GM23338 (cell line): Measurements from ENCODE around the gene ARPC2. TPM values are rescaled to one million over a fixed set of nuclear protein-coding genes. Genes with fewer than 3 reads are reported as not detected.

Experiments
- ATAC-seq: fragments of 200-7000 bp; cut with Tn5 transposase; 3 replicates; pipeline ENCODE4 v1.9.1; 2020
- DNase-seq: peaks from one replicate; pipeline ENCODE4 v3.0.0-alpha.2; 2015; ENCODE audit warnings: low spot score
- H2AFZ ChIP-seq: fragments of 200-600 bp; sonication (generic); 2 replicates; pipeline ENCODE4 v1.8.0; 2016; ENCODE audit warnings: antibody characterized with exemption, mild to moderate bottlenecking, moderate library complexity
- H3F3A ChIP-seq: fragments of 200-600 bp; sonication (generic); replicated peaks from 2 replicates; pipeline ENCODE4 v1.8.0; 2017; ENCODE audit warnings: antibody characterized with exemption, mixed run types, low read depth
- H3K27ac ChIP-seq: fragments of 200-600 bp; sonication (generic); 2 replicates; pipeline ENCODE4 v1.6.1; 2016; ENCODE audit warnings: low read depth
- H3K27me3 ChIP-seq: fragments of 200-600 bp; sonication (generic); 2 replicates; pipeline ENCODE4 v1.8.0; 2016; ENCODE audit warnings: mild to moderate bottlenecking, mixed run types, moderate library complexity; ENCODE audit not compliant: insufficient read depth
- H3K36me3 ChIP-seq: fragments of 200-600 bp; sonication (generic); 2 replicates; pipeline ENCODE4 v1.8.0; 2016; ENCODE audit warnings: mild to moderate bottlenecking; ENCODE audit not compliant: insufficient read depth
- H3K4me1 ChIP-seq: fragments of 200-600 bp; sonication (generic); 2 replicates; pipeline ENCODE4 v1.8.0; 2016; ENCODE audit warnings: mild to moderate bottlenecking, moderate library complexity; ENCODE audit not compliant: insufficient read depth
- H3K4me2 ChIP-seq: fragments of 200-600 bp; sonication (generic); 2 replicates; pipeline ENCODE4 v1.7.1; 2017; ENCODE audit warnings: mixed run types
- H3K4me3 ChIP-seq: fragments of 200-600 bp; sonication (generic); 2 replicates; pipeline ENCODE4 v1.6.1; 2016; ENCODE audit warnings: mixed run types
- H3K79me2 ChIP-seq: fragments of 200-600 bp; sonication (generic); replicated peaks from 2 replicates; pipeline ENCODE4 v1.8.0; 2017; ENCODE audit warnings: mild to moderate bottlenecking; ENCODE audit not compliant: insufficient read depth
- H3K9me2 ChIP-seq: fragments of 200-600 bp; sonication (generic); 2 replicates; pipeline ENCODE4 v1.8.0; 2017; ENCODE audit not compliant: insufficient read depth
- H4K20me1 ChIP-seq: fragments of 200-600 bp; sonication (generic); replicated peaks from 2 replicates; pipeline ENCODE4 v1.8.0; 2017; ENCODE audit warnings: mild to moderate bottlenecking; ENCODE audit not compliant: insufficient read depth
- H3K27ac Mint-ChIP-seq: 2 replicates; pipeline ENCODE4 v1.8.0; 2020; ENCODE audit warnings: inconsistent platforms, mild to moderate bottlenecking, moderate library complexity, mixed read lengths
- H3K27me3 Mint-ChIP-seq: 3 replicates; pipeline ENCODE4 v1.8.0; 2022; ENCODE audit warnings: low read depth, mild to moderate bottlenecking, moderate library complexity, mixed read lengths, inconsistent platforms; ENCODE audit not compliant: insufficient read depth, poor library complexity
- H3K36me3 Mint-ChIP-seq: 3 replicates; pipeline ENCODE4 v1.8.0; 2021; ENCODE audit warnings: low read depth, mild to moderate bottlenecking, inconsistent platforms, moderate library complexity, mixed read lengths
- H3K4me1 Mint-ChIP-seq: 3 replicates; pipeline ENCODE4 v1.8.0; 2020; ENCODE audit warnings: mild to moderate bottlenecking, inconsistent platforms, mixed read lengths
- H3K4me3 Mint-ChIP-seq: 3 replicates; pipeline ENCODE4 v1.8.0; 2021; ENCODE audit warnings: moderate library complexity, mild to moderate bottlenecking, inconsistent platforms, mixed read lengths
- H3K9me3 Mint-ChIP-seq: 3 replicates; pipeline ENCODE4 v1.8.0; 2020; ENCODE audit warnings: moderate library complexity, mild to moderate bottlenecking, inconsistent platforms, mixed read lengths
- CREB1 ChIP-seq: fragments of 250-450 bp; sonication (Bioruptor Pico); IDR thresholded peaks from 2 replicates; pipeline ENCODE4 v1.5.0; 2020; ENCODE audit warnings: low read depth, mild to moderate bottlenecking, moderate library complexity
- EZH2 ChIP-seq: fragments of 200-600 bp; sonication (generic); IDR thresholded peaks from one replicate; pipeline ENCODE4 v1.8.0; 2017; ENCODE audit warnings: antibody characterized with exemption, mild to moderate bottlenecking, low read depth; ENCODE audit not compliant: unreplicated experiment
- EZH2phosphoT487 ChIP-seq: fragments of 200-600 bp; sonication (generic); IDR thresholded peaks from one replicate; pipeline ENCODE4 v1.8.1; 2018; ENCODE audit warnings: antibody characterized with exemption; ENCODE audit not compliant: unreplicated experiment
- JUNB ChIP-seq: IDR thresholded peaks from one replicate; pipeline ENCODE4 v1.6.1; 2016; ENCODE audit warnings: antibody characterized with exemption; ENCODE audit not compliant: unreplicated experiment
- REST ChIP-seq: IDR thresholded peaks from one replicate; pipeline ENCODE4 v1.6.1; 2018; ENCODE audit warnings: antibody characterized with exemption; ENCODE audit not compliant: unreplicated experiment
- STAT1 ChIP-seq: IDR thresholded peaks from one replicate; pipeline ENCODE4 v1.6.1; 2016; ENCODE audit warnings: antibody characterized with exemption; ENCODE audit not compliant: unreplicated experiment
- ZNF331 ChIP-seq: fragments of 250-450 bp; sonication (Bioruptor Pico); IDR thresholded peaks from 2 replicates; pipeline ENCODE4 v1.5.0; 2020; ENCODE audit warnings: low read depth, mild to moderate bottlenecking, moderate library complexity
- polyA plus RNA-seq: library from polyadenylated mRNA; unstranded; fragments of >200 nt; fragmentation: Nextera tagmentation; extraction: Ambion mirVana; gene quantifications from 2 replicates; pipeline ENCODE4 v1.2.1, GENCODE V29; 2016
- total RNA-seq: library from RNA; depleted of rRNA; stranded (reverse); fragments of >200 nt; shearing (Covaris generic); gene quantifications from 2 replicates; pipeline ENCODE4 v1.2.3, GENCODE V29; 2014
- TF ChIP-seq, protein P1 (sequence below): fragments of 250-450 bp; sonication (Bioruptor Pico); IDR thresholded peaks from 2 replicates; pipeline ENCODE4 v1.5.0; 2020; ENCODE audit warnings: mild to moderate bottlenecking, moderate library complexity
- TF ChIP-seq, protein P2 (sequence below): IDR thresholded peaks from 2 replicates; pipeline ENCODE4 v1.6.1; 2016; ENCODE audit warnings: antibody characterized with exemption

The ARPC2 gene
- total and polyA plus RNA-seq, 2 experiments from 2014 or later = 217 to 271 TPM

DNA sequence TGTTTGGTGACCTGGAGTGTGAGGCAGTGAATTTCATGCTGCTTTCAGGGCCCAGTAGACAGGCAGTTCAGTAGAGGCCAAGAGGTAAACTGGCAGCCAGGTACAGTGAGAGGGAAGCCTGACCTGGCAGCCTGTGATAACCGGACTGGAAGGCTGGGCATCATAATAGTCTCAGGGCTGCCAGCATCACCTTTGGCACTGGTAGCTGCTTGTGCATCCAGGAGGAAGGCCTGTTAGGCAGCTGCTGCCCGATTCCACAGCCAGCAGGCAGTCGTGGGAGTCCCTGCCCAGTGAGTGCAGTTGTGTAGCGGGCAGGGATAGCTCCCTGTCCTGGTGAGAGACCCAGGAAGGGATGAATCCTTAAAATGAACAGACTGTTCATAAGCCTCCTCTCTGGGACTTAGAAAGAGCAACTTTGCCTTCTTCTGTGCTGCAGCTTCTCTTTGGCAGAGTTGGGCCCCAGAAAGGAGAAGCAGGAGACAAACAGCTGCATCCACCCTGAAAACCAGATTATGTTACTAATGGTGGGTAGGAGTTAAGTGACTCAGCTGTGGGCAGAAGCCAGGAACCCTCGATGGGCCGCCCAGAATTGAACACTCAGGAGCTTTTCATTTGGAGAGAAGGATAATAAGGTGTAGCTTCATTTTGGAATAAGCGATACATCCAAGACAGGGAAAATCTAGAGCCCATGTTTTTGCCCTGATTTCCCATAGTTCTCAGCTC is 35.7 kb downstream of the ARPC2 start (continued):
- TF ChIP-seq REST = no peak

DNA sequence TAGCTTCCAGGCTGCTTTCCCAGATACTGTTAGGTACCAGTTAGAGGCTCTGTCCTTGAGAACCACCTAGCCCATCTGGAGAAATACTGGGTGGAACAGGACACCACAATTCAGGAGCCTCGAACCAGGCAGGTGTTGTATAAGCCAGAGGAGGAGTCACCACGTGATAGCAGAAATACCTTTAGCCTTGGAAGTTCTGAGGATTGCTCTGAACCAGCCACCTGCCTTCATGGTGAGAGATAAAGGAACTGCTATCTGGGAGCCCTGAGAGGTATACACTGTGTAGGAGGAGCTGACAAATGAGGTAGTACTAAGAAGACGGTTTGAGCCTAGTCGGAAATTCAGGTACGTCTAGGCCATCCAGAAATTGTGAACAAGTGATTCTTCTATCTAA is 36.2 kb downstream of the ARPC2 start:
- ATAC-seq (no peak), DNase-seq (no peak)
- H3F3A ChIP-seq = peaks cover 6% of the 10 kb centered on the region; the same call in 1 of the 2 replicates
- peaks cover 13% of the 10 kb centered on the region for H4K20me1 ChIP-seq
- H2AFZ ChIP-seq = no peak overlapping the region
- no peak overlapping the region for H3K4me3 ChIP-seq
- H3K9me2 ChIP-seq = no peaks in the 10 kb centered on the region
- Mint-ChIP-seq H3K36me3 (peaks cover 76% of the 10 kb centered on the region), H3K27me3 (peaks cover 11% of the 10 kb centered on the region), H3K4me3 (no peak overlapping the region), H3K9me3 (no peaks in the 10 kb centered on the region), H3K4me1 (peaks cover 5% of the 10 kb centered on the region; the same call in 2 of the 3 replicates), H3K27ac (no peak overlapping the region)
- peaks cover 69% of the 10 kb centered on the region for H3K36me3 ChIP-seq
- H3K79me2 ChIP-seq = peaks cover 2% of the 10 kb centered on the region; the same call in 1 of the 2 replicates
- no peaks in the 10 kb centered on the region for H3K27me3 ChIP-seq
- H3K4me2 ChIP-seq = no peak overlapping the region
- no peaks in the 10 kb centered on the region for H3K4me1 ChIP-seq
- no peak overlapping the region for H3K27ac ChIP-seq
- no peak for TF ChIP-seq EZH2
- TF ChIP-seq JUNB = no peak
- no peak for TF ChIP-seq REST
- no peak for TF ChIP-seq EZH2phosphoT487
- TF ChIP-seq ZNF331 = no peak
- TF ChIP-seq, protein P1, sequence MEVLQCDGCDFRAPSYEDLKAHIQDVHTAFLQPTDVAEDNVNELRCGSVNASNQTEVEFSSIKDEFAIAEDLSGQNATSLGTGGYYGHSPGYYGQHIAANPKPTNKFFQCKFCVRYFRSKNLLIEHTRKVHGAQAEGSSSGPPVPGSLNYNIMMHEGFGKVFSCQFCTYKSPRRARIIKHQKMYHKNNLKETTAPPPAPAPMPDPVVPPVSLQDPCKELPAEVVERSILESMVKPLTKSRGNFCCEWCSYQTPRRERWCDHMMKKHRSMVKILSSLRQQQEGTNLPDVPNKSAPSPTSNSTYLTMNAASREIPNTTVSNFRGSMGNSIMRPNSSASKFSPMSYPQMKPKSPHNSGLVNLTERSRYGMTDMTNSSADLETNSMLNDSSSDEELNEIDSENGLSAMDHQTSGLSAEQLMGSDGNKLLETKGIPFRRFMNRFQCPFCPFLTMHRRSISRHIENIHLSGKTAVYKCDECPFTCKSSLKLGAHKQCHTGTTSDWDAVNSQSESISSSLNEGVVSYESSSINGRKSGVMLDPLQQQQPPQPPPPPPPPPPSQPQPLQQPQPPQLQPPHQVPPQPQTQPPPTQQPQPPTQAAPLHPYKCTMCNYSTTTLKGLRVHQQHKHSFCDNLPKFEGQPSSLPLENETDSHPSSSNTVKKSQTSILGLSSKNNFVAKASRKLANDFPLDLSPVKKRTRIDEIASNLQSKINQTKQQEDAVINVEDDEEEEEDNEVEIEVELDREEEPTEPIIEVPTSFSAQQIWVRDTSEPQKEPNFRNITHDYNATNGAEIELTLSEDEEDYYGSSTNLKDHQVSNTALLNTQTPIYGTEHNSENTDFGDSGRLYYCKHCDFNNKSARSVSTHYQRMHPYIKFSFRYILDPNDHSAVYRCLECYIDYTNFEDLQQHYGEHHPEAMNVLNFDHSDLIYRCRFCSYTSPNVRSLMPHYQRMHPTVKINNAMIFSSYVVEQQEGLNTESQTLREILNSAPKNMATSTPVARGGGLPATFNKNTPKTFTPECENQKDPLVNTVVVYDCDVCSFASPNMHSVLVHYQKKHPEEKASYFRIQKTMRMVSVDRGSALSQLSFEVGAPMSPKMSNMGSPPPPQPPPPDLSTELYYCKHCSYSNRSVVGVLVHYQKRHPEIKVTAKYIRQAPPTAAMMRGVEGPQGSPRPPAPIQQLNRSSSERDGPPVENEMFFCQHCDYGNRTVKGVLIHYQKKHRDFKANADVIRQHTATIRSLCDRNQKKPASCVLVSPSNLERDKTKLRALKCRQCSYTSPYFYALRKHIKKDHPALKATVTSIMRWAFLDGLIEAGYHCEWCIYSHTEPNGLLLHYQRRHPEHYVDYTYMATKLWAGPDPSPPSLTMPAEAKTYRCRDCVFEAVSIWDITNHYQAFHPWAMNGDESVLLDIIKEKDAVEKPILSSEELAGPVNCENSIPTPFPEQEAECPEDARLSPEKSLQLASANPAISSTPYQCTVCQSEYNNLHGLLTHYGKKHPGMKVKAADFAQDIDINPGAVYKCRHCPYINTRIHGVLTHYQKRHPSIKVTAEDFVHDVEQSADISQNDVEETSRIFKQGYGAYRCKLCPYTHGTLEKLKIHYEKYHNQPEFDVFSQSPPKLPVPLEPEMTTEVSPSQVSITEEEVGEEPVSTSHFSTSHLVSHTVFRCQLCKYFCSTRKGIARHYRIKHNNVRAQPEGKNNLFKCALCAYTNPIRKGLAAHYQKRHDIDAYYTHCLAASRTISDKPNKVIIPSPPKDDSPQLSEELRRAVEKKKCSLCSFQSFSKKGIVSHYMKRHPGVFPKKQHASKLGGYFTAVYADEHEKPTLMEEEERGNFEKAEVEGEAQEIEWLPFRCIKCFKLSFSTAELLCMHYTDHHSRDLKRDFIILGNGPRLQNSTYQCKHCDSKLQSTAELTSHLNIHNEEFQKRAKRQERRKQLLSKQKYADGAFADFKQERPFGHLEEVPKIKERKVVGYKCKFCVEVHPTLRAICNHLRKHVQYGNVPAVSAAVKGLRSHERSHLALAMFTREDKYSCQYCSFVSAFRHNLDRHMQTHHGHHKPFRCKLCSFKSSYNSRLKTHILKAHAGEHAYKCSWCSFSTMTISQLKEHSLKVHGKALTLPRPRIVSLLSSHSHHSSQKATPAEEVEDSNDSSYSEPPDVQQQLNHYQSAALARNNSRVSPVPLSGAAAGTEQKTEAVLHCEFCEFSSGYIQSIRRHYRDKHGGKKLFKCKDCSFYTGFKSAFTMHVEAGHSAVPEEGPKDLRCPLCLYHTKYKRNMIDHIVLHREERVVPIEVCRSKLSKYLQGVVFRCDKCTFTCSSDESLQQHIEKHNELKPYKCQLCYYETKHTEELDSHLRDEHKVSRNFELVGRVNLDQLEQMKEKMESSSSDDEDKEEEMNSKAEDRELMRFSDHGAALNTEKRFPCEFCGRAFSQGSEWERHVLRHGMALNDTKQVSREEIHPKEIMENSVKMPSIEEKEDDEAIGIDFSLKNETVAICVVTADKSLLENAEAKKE (CRISPR knock-in tag) = no peak
- TF ChIP-seq, protein P2, sequence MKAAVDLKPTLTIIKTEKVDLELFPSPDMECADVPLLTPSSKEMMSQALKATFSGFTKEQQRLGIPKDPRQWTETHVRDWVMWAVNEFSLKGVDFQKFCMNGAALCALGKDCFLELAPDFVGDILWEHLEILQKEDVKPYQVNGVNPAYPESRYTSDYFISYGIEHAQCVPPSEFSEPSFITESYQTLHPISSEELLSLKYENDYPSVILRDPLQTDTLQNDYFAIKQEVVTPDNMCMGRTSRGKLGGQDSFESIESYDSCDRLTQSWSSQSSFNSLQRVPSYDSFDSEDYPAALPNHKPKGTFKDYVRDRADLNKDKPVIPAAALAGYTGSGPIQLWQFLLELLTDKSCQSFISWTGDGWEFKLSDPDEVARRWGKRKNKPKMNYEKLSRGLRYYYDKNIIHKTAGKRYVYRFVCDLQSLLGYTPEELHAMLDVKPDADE = no peak
- no peak for TF ChIP-seq CREB1 (CRISPR knock-in tag)
- no peak for TF ChIP-seq STAT1
